HepG2 (cell line): ENCODE data around the gene TBX6. TPM values are rescaled to one million over a fixed set of nuclear protein-coding genes. Genes with fewer than 3 reads are reported as not detected.

ENCODE experiments used
- ARID3A ChIP-seq: IDR thresholded peaks from 2 replicates; pipeline ENCODE4 v1.6.1; 2012; ENCODE audit warnings: low read depth, low read length, improper control_type of control experiment
- MED8 ChIP-seq: sonication (generic); formaldehyde crosslinking; IDR thresholded peaks from 2 replicates; pipeline ENCODE4 v1.8.1; 2023; ENCODE audit warnings: mild to moderate bottlenecking, missing genetic modification reagents; ENCODE audit not compliant: insufficient replicate concordance
- ZFP62 ChIP-seq: sonication (generic); formaldehyde crosslinking; IDR thresholded peaks from 2 replicates; pipeline ENCODE4 v1.4.0; 2020; ENCODE audit warnings: missing genetic modification reagents
- ZNF230 ChIP-seq: sonication (generic); formaldehyde crosslinking; IDR thresholded peaks from 2 replicates; pipeline ENCODE4 v1.4.0; 2020; ENCODE audit warnings: mild to moderate bottlenecking, missing genetic modification reagents
- ZNF562 ChIP-seq: sonication (generic); formaldehyde crosslinking; IDR thresholded peaks from 2 replicates; pipeline ENCODE4 v1.8.0; 2022; ENCODE audit warnings: missing genetic modification reagents, borderline replicate concordance
- ZNF609 ChIP-seq: sonication (generic); formaldehyde crosslinking; IDR thresholded peaks from 2 replicates; pipeline ENCODE4 v1.4.0; 2020; ENCODE audit warnings: mild to moderate bottlenecking, missing genetic modification reagents, borderline replicate concordance
- polyA plus RNA-seq, 8 experiments: library from polyadenylated mRNA; depleted of rRNA in 3 of 8; stranded (reverse) in 7 of 8; unstranded in 1 of 8; fragments of >200 nt; fragmentation: Illumina TruSeq in 4 of 8; extraction: Trizol in 4 of 8; gene quantifications; 2 replicates each; pipeline versions ENCODE4 v1.2.1 to v1.2.3, GENCODE V29; 2011 to 2016; ENCODE audit warnings: low read depth in 4 of 8, missing spikeins in 1 of 8, mixed read lengths in 1 of 8; ENCODE audit not compliant: insufficient read depth in 1 of 8
- total RNA-seq, 5 experiments: library from RNA; depleted of rRNA; stranded (reverse); fragments of >200 nt; fragmentation: Illumina TruSeq; extraction: Trizol; gene quantifications; 2 replicates each; pipeline ENCODE4 v1.2.3, GENCODE V29; 2016; ENCODE audit warnings: low read depth in 1 of 5
- TF ChIP-seq, protein P1 (sequence below): sonication (generic); formaldehyde crosslinking; IDR thresholded peaks from 2 replicates; pipeline ENCODE4 v1.4.0; 2020; ENCODE audit warnings: missing genetic modification reagents, mild to moderate bottlenecking, borderline replicate concordance
- TF ChIP-seq, protein P2 (sequence below): sonication (generic); formaldehyde crosslinking; IDR thresholded peaks from 2 replicates; pipeline ENCODE4 v1.4.0; 2020; ENCODE audit warnings: missing genetic modification reagents

The TBX6 gene
- total and polyA plus RNA-seq, 2 of the 13 experiments (the other 11 are each of a cell fraction or from before 2014, with no cell fraction given) = 0.24 to 0.42 TPM

- TF ChIP-seq, protein P1, sequence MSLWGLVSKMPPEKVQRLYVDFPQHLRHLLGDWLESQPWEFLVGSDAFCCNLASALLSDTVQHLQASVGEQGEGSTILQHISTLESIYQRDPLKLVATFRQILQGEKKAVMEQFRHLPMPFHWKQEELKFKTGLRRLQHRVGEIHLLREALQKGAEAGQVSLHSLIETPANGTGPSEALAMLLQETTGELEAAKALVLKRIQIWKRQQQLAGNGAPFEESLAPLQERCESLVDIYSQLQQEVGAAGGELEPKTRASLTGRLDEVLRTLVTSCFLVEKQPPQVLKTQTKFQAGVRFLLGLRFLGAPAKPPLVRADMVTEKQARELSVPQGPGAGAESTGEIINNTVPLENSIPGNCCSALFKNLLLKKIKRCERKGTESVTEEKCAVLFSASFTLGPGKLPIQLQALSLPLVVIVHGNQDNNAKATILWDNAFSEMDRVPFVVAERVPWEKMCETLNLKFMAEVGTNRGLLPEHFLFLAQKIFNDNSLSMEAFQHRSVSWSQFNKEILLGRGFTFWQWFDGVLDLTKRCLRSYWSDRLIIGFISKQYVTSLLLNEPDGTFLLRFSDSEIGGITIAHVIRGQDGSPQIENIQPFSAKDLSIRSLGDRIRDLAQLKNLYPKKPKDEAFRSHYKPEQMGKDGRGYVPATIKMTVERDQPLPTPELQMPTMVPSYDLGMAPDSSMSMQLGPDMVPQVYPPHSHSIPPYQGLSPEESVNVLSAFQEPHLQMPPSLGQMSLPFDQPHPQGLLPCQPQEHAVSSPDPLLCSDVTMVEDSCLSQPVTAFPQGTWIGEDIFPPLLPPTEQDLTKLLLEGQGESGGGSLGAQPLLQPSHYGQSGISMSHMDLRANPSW (CRISPR knock-in tag) = peak; percentile 89
- TF ChIP-seq ARID3A (no peak; the same call in 1 of the 2 replicates), ZFP62 (0 out of 2 replicates have a peak, but pooled peaks have one; percentile 30), ZNF230 (CRISPR knock-in tag) (no peak; the same call in 1 of the 2 replicates), MED8 (peak; percentile 99), ZNF609 (CRISPR knock-in tag) (peak; percentile 76), ZNF562 (no peak)
- TF ChIP-seq, protein P2, sequence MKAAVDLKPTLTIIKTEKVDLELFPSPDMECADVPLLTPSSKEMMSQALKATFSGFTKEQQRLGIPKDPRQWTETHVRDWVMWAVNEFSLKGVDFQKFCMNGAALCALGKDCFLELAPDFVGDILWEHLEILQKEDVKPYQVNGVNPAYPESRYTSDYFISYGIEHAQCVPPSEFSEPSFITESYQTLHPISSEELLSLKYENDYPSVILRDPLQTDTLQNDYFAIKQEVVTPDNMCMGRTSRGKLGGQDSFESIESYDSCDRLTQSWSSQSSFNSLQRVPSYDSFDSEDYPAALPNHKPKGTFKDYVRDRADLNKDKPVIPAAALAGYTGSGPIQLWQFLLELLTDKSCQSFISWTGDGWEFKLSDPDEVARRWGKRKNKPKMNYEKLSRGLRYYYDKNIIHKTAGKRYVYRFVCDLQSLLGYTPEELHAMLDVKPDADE (CRISPR knock-in tag) = 0 out of 2 replicates have a peak, but pooled peaks have one; percentile 91
These were observed 26.4 kb downstream of the TBX6 start, which contains the start of gene ALDOA (continued) for GRCh38 chr16:30065102-30065942.
